ENCODE measurements around the gene RPUSD1. TPM values are rescaled to one million over a fixed set of nuclear protein-coding genes. Genes with fewer than 3 reads are reported as not detected.

The RPUSD1 gene
- total RNA-seq, 1 experiment from 2014 or later, result 45.1 TPM

DNA sequence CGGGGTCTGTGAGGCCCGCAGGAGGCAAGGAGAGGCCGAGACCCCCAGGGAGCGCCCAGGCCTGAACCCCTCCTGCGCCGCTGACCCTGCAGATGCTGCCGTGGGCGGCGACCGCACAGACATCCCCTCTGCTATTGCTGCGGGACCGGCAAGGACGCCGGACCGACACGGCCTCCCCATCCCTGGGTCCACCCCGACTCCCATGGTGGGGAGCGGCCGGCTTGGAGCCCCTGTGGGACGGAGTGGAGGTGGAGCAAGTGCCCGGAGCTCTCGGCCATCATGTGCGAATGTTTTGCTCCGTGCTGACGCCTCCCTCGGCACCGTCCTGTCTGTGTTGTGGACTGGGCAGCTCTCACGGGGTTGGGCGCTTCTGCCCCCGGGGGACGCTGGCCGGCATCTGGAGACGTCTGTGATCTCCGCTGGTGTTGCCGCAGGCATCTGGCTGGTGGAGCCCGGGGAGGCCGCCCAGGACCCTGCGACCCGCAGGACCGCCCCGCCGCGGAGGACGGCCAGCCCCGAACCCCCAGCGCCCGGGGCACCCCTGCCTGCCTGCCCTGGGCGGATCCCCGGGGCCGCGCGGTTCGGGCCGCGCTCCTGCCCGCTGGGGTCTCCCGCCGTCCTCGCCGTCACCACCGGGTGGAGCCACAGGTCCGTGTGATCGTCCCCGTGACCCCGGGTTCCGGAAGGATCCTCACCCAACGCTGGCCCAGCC lies 25.2 kb upstream of the RPUSD1 start (continued):
- TF ChIP-seq, protein P1, sequence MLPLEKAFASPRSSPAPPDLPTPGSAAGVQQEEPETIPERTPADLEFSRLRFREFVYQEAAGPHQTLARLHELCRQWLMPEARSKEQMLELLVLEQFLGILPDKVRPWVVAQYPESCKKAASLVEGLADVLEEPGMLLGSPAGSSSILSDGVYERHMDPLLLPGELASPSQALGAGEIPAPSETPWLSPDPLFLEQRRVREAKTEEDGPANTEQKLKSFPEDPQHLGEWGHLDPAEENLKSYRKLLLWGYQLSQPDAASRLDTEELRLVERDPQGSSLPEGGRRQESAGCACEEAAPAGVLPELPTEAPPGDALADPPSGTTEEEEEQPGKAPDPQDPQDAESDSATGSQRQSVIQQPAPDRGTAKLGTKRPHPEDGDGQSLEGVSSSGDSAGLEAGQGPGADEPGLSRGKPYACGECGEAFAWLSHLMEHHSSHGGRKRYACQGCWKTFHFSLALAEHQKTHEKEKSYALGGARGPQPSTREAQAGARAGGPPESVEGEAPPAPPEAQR (CRISPR knock-in tag; IDR thresholded peaks at IDR 0.05), result no peak

DNA sequence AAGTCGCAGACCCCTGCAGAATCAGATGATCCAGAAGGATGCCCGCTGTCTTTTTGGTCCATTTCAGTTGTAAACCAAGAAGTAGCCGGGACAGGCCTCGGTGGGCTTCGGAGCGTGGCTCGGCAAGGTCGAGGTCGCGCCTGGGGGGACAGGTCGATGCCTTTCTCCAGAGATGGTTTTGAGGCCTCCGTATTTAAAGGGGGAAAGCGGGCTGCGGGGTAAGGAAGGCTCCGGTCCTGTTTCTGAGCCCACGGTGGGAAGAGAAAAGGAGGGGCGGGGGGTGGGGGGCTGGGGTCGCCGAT lies 19.9 kb upstream of the RPUSD1 start:
- Mint-ChIP-seq H3K4me3 (peak overlapping the region; percentile 99), H3K4me1 (peaks cover 9% of the 10 kb centered on the region), H3K36me3 (peaks cover 2% of the 10 kb centered on the region; the same call in 1 of the 2 replicates), H3K9me3 (peaks cover 3% of the 10 kb centered on the region), H3K27ac (peak overlapping the region; percentile 98), H3K27me3 (ENCODE audit: low read depth) (peaks cover 34% of the 10 kb centered on the region)
- ATAC-seq (no peak), DNase-seq (ENCODE audit: low spot score) (no peak)
- CTCF ChIA-PET, result interaction anchor here (0.9 to 1.3 kb wide), 2 partner anchors 13 to 122 kb away, joined by 3 to 4 read pairs; no protein-coding TSS in a partner anchor
- TF ChIP-seq, protein P2, sequence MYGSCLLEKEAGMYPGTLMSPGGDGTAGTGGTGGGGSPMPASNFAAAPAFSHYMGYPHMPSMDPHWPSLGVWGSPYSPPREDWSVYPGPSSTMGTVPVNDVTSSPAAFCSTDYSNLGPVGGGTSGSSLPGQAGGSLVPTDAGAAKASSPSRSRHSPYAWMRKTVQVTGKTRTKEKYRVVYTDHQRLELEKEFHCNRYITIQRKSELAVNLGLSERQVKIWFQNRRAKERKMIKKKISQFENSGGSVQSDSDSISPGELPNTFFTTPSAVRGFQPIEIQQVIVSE (CRISPR knock-in tag; IDR thresholded peaks at IDR 0.05; ENCODE audit: borderline replicate concordance), result no peak
- no peak for TF ChIP-seq ZNF232 (CRISPR knock-in tag; IDR thresholded peaks at IDR 0.05)
- TF ChIP-seq ZNF671 (CRISPR knock-in tag; IDR thresholded peaks at IDR 0.05), result no peak
- TF ChIP-seq, protein P3, sequence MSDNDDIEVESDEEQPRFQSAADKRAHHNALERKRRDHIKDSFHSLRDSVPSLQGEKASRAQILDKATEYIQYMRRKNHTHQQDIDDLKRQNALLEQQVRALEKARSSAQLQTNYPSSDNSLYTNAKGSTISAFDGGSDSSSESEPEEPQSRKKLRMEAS (CRISPR knock-in tag; IDR thresholded peaks at IDR 0.05), result peak; percentile 71; the same call in 1 of the 2 replicates
- POLR2A ChIA-PET, result no interaction called here

DNA sequence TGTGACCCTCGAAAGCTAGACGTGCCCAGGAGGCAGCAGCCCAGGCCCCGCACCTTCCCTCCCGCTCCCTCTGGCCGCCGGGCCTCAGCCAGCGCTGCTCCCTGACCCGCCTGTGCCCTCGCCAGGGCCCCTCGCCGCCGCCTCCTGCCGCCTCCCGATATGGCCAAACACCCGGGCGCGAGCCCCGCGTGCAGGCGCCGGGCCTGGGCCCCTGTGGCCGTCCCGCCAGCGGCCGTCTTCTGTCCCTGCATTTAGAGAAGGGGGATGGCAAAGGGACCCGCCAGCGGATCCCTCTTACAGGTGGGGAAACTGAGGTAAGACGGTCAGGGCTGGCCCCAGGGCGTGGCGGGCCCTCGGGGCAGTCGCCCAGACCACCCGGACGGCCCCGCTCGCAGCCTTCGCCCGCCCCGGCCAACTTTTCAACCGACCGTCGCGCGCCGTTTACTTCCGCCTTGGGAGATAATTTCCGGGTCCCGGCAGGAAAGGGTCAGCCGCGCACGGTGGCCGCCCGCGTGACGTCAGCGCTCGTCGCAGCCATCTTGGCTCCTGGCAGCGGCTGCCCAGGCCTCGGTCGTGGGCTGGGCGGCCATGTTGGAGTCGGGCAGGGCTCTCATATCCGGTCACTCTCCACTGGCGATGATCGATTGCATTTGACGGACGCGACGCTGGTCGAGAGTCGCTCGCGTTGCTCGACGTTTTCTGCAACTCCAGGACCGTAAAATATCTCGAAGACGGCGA lies 19.3 kb upstream of the RPUSD1 start:
- DNase-seq (ENCODE audit: low spot score) (peak; percentile 93), ATAC-seq (peak; percentile 91)
- H3K4me1 Mint-ChIP-seq, result peaks cover 9% of the 10 kb centered on the region
- H3K9me3 Mint-ChIP-seq, result peaks cover 3% of the 10 kb centered on the region; the same call in 1 of the 2 replicates
- H3K36me3 Mint-ChIP-seq, result peaks cover 2% of the 10 kb centered on the region; the same call in 1 of the 2 replicates
- H3K27me3 Mint-ChIP-seq (ENCODE audit: low read depth), result peaks cover 34% of the 10 kb centered on the region
- peak overlapping the region; percentile 99 for H3K4me3 Mint-ChIP-seq
- peak overlapping the region; percentile 98 for H3K27ac Mint-ChIP-seq
- ChIA-PET POLR2A (interaction anchor here (0.6 to 1.2 kb wide), 2 partner anchors 63 to 86 kb away, joined by 3 read pairs; partner anchors contain the start of gene ANTKMT), CTCF (interaction anchor here (1.0 to 1.3 kb wide), 3 partner anchors 12 to 88 kb away, joined by 3 to 4 read pairs (median 3); partner anchors contain the start of gene MSLN)
- TF ChIP-seq TEAD4 (CRISPR knock-in tag; IDR thresholded peaks at IDR 0.05) (no peak), CREM (CRISPR knock-in tag; IDR thresholded peaks at IDR 0.05) (peak; percentile 95), ELF4 (CRISPR knock-in tag; IDR thresholded peaks at IDR 0.05; ENCODE audit: low read depth) (no peak), FOXP1 (CRISPR knock-in tag; IDR thresholded peaks at IDR 0.05; ENCODE audit: borderline replicate concordance) (peak; percentile 76; the same call in 1 of the 2 replicates), IRF2 (CRISPR knock-in tag; IDR thresholded peaks at IDR 0.05; ENCODE audit: borderline replicate concordance, low read depth) (no peak), TP53 (CRISPR knock-in tag; IDR thresholded peaks at IDR 0.05) (no peak), ZNF219 (CRISPR knock-in tag; IDR thresholded peaks at IDR 0.05; ENCODE audit: borderline replicate concordance) (no peak)
- TF ChIP-seq, protein P2 (CRISPR knock-in tag; IDR thresholded peaks at IDR 0.05; ENCODE audit: borderline replicate concordance), result no peak
- TF ChIP-seq, protein P4, sequence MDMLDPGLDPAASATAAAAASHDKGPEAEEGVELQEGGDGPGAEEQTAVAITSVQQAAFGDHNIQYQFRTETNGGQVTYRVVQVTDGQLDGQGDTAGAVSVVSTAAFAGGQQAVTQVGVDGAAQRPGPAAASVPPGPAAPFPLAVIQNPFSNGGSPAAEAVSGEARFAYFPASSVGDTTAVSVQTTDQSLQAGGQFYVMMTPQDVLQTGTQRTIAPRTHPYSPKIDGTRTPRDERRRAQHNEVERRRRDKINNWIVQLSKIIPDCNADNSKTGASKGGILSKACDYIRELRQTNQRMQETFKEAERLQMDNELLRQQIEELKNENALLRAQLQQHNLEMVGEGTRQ (CRISPR knock-in tag; IDR thresholded peaks at IDR 0.05), result peak; percentile 69
- TF ChIP-seq, protein P5, sequence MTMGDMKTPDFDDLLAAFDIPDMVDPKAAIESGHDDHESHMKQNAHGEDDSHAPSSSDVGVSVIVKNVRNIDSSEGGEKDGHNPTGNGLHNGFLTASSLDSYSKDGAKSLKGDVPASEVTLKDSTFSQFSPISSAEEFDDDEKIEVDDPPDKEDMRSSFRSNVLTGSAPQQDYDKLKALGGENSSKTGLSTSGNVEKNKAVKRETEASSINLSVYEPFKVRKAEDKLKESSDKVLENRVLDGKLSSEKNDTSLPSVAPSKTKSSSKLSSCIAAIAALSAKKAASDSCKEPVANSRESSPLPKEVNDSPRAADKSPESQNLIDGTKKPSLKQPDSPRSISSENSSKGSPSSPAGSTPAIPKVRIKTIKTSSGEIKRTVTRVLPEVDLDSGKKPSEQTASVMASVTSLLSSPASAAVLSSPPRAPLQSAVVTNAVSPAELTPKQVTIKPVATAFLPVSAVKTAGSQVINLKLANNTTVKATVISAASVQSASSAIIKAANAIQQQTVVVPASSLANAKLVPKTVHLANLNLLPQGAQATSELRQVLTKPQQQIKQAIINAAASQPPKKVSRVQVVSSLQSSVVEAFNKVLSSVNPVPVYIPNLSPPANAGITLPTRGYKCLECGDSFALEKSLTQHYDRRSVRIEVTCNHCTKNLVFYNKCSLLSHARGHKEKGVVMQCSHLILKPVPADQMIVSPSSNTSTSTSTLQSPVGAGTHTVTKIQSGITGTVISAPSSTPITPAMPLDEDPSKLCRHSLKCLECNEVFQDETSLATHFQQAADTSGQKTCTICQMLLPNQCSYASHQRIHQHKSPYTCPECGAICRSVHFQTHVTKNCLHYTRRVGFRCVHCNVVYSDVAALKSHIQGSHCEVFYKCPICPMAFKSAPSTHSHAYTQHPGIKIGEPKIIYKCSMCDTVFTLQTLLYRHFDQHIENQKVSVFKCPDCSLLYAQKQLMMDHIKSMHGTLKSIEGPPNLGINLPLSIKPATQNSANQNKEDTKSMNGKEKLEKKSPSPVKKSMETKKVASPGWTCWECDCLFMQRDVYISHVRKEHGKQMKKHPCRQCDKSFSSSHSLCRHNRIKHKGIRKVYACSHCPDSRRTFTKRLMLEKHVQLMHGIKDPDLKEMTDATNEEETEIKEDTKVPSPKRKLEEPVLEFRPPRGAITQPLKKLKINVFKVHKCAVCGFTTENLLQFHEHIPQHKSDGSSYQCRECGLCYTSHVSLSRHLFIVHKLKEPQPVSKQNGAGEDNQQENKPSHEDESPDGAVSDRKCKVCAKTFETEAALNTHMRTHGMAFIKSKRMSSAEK (CRISPR knock-in tag; IDR thresholded peaks at IDR 0.05; ENCODE audit: borderline replicate concordance), result no peak
- TF ChIP-seq, protein P6, sequence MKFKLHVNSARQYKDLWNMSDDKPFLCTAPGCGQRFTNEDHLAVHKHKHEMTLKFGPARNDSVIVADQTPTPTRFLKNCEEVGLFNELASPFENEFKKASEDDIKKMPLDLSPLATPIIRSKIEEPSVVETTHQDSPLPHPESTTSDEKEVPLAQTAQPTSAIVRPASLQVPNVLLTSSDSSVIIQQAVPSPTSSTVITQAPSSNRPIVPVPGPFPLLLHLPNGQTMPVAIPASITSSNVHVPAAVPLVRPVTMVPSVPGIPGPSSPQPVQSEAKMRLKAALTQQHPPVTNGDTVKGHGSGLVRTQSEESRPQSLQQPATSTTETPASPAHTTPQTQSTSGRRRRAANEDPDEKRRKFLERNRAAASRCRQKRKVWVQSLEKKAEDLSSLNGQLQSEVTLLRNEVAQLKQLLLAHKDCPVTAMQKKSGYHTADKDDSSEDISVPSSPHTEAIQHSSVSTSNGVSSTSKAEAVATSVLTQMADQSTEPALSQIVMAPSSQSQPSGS (CRISPR knock-in tag; IDR thresholded peaks at IDR 0.05; ENCODE audit: borderline replicate concordance, low read depth), result no peak
- TF ChIP-seq, protein P7, sequence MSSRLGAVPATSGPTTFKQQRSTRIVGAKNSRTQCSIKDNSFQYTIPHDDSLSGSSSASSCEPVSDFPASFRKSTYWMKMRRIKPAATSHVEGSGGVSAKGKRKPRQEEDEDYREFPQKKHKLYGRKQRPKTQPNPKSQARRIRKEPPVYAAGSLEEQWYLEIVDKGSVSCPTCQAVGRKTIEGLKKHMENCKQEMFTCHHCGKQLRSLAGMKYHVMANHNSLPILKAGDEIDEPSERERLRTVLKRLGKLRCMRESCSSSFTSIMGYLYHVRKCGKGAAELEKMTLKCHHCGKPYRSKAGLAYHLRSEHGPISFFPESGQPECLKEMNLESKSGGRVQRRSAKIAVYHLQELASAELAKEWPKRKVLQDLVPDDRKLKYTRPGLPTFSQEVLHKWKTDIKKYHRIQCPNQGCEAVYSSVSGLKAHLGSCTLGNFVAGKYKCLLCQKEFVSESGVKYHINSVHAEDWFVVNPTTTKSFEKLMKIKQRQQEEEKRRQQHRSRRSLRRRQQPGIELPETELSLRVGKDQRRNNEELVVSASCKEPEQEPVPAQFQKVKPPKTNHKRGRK (CRISPR knock-in tag; IDR thresholded peaks at IDR 0.05; ENCODE audit: borderline replicate concordance), result no peak
